Immature natural killer cell (primary cell): ENCODE data around the gene EPHA6. TPM values are rescaled to one million over a fixed set of nuclear protein-coding genes. Genes with fewer than 3 reads are reported as not detected.
"Not testable (repeated sequence)": the region's sequence is repeated elsewhere in the genome, so short reads cannot be mapped to it uniquely, and the experiment has no call there.

ENCODE experiments used
- DNase-seq, 3 donors: peaks; one replicate each; pipeline ENCODE4 v3.0.0; 2022; ENCODE audit warnings: mixed read lengths in 1 of 3
- H3K27ac Mint-ChIP-seq, 6 donors: one replicate each; pipeline ENCODE4 v1.8.0; 2020; ENCODE audit warnings: mixed read lengths in 6 of 6, mild to moderate bottlenecking in 5 of 6, inconsistent platforms in 4 of 6, moderate library complexity in 3 of 6
- H3K27me3 Mint-ChIP-seq, 3 donors: one replicate each; pipeline ENCODE4 v1.8.0; 2020 to 2021; ENCODE audit warnings: low read depth in 3 of 3, mild to moderate bottlenecking in 3 of 3, mixed read lengths in 3 of 3, moderate library complexity in 3 of 3, inconsistent platforms in 1 of 3
- H3K36me3 Mint-ChIP-seq, 3 donors: one replicate each; pipeline ENCODE4 v1.8.0; 2020; ENCODE audit warnings: mixed read lengths in 3 of 3, inconsistent platforms in 2 of 3, mild to moderate bottlenecking in 2 of 3
- H3K4me1 Mint-ChIP-seq, 2 donors: one replicate each; pipeline ENCODE4 v1.8.0; 2020; ENCODE audit warnings: inconsistent platforms in 2 of 2, mild to moderate bottlenecking in 2 of 2, mixed read lengths in 2 of 2, moderate library complexity in 1 of 2
- H3K4me3 Mint-ChIP-seq, 5 donors: one replicate each; pipeline ENCODE4 v1.8.0; 2020; ENCODE audit warnings: mild to moderate bottlenecking in 5 of 5, mixed read lengths in 5 of 5, inconsistent platforms in 3 of 5, moderate library complexity in 3 of 5
- H3K9me3 Mint-ChIP-seq, 6 donors: one replicate each; pipeline ENCODE4 v1.8.0; 2020; ENCODE audit warnings: mild to moderate bottlenecking in 6 of 6, mixed read lengths in 6 of 6, inconsistent platforms in 4 of 6, moderate library complexity in 3 of 6
- polyA plus RNA-seq, 3 donors: library from polyadenylated mRNA; unstranded; fragments of 300-500 nt; fragmentation: Illumina TruSeq; gene quantifications; one replicate each; pipeline ENCODE4 v1.2.3, GENCODE V29; 2021

Gene EPHA6
- polyA plus RNA-seq, 3 donors from 2014 or later, result not detected

DNA sequence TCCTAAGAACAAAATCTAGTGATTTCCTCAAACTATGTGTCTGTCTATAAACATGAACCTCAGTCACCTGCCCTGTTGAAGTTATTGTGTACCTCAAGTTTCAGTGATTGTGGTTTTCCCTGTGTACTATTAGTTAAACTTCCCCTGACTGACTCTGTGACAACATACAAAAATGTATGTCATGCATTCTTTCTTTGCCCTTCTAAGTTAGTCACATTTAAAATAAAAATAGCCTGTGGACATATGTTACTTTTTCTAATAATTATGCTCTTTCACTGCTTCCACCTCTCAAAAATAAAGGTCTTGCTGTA lies 29.8 kb downstream of the EPHA6 start:
- Mint-ChIP-seq H3K4me1 (no peaks in the 10 kb centered on the region), H3K4me3 (no peak overlapping the region)

DNA sequence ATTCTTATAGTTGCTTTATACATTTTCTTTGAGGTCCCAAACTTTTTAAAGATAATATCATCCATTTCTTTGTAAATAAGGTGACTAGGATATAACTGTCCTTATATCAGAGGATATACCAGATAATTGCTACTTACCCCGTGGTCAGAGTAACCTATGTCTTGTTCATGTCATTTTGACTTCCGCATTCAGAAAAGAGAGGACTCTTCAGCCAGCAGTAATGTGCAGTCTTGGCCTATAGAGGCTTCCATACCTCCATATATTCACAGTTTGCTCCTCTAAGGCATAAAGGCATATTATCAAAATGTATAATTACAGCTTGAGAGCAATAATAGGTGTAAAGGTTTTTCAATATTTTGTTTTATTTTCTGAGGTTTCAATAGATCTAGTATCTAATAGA lies 38.5 kb downstream of the EPHA6 start:
- DNase-seq, result no peak
- Mint-ChIP-seq H3K9me3 (peaks cover 3 to 35% (median 12%) of the 10 kb centered on the region in 6 donors), H3K4me1 (no peaks in the 10 kb centered on the region), H3K27ac (no peak overlapping the region), H3K4me3 (no peak overlapping the region), H3K36me3 (peaks cover 0 to 3% (median 0%) of the 10 kb centered on the region in 3 donors), H3K27me3 (peaks cover 0 to 2% (median 0%) of the 10 kb centered on the region in 3 donors)

More for the DNA sequence above, 29.8 kb downstream of the EPHA6 start:
- no peaks in the 10 kb centered on the region for H3K27me3 Mint-ChIP-seq
- H3K27ac Mint-ChIP-seq, result no peak overlapping the region
- DNase-seq, result no peak
- H3K36me3 Mint-ChIP-seq, result no peaks in the 10 kb centered on the region
- H3K9me3 Mint-ChIP-seq, result peaks cover 8 to 39% (median 19%) of the 10 kb centered on the region in 6 donors

DNA sequence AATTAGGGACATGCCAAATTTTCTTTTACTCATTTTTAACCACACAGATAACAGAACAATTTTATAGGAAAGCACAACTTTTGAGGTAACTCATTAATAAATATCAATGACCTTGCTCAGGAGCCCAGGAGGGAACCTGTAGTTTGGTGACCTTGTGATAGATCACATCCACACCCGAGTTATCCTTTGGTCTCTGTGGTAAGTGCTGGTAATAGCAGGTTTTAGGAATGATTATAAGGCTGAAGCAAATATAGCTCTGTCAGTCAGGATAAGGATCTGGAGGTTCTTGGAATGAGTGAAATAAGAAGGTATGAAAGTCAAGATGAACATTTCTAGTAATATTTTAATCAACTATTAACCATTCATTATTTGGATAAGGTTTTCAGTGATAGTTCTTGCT lies 46.5 kb downstream of the EPHA6 start:
- peaks cover 0 to 7% (median 2%) of the 10 kb centered on the region in 6 donors for H3K9me3 Mint-ChIP-seq
- H3K4me3 Mint-ChIP-seq, result no peak overlapping the region

DNA sequence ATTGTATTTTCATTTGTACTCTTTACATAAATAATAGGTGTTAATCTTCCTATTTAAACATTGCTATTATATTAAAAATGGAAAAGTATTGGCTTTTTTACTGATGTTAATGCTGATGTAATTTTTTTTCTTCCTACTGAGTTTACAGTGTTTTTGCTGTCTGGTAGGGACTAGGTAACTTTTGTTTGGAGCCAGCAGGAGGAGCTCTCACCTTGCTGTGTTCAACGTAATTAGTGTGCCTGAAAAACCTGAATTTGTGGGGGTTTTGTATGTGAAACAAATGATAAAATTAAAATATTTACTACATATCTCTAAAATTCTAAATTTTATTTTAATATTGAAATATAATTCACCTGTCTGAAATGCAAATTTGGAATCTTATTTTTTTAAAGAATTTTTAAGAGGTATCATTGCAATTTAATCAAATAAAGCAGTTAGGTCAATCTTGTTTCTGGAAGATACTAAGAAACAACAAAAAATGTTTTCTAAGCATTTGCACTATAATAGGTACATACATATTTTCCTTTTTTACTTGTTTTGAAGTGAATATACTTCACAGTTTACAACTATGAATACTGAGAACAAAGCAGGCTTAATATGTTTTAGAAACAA lies 48.8 kb downstream of the EPHA6 start:
- Mint-ChIP-seq H3K9me3 (peaks cover 0 to 10% (median 2%) of the 10 kb centered on the region in 6 donors), H3K4me3 (no peak overlapping the region), H3K27me3 (peaks cover 0 to 1% (median 0%) of the 10 kb centered on the region in 3 donors), H3K27ac (no peak overlapping the region), H3K36me3 (no peaks in the 10 kb centered on the region), H3K4me1 (no peaks in the 10 kb centered on the region)
- DNase-seq, result no peak

More for the DNA sequence above, 46.5 kb downstream of the EPHA6 start:
- H3K27me3 Mint-ChIP-seq, result no peaks in the 10 kb centered on the region
- no peak overlapping the region for H3K27ac Mint-ChIP-seq
- DNase-seq, result no peak
- no peaks in the 10 kb centered on the region for H3K36me3 Mint-ChIP-seq
- H3K4me1 Mint-ChIP-seq, result no peaks in the 10 kb centered on the region

DNA sequence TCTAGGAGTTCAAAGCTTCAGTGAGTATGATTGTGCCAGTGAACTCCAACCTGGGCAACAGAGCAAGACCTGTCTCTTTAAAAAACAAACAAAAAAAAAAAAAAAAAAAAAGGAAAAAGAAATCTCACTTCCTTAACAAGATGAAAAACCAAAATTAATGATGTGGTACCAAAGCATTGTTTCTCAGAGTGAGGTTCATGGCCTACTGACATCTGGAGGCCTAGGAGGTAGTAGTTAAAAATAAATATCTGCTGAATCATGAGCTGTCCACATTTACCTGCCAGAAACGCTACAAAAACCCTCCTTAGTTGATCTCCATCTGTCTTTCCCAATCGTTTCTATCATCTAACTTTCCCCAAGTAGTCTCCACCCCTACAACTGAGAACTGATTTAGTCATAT lies 51.2 kb downstream of the EPHA6 start:
- Mint-ChIP-seq H3K4me3 (no peak overlapping the region), H3K36me3 (no peaks in the 10 kb centered on the region), H3K27ac (no peak overlapping the region), H3K4me1 (no peaks in the 10 kb centered on the region), H3K27me3 (peaks cover 0 to 1% (median 0%) of the 10 kb centered on the region in 3 donors), H3K9me3 (peaks cover 0 to 15% (median 4%) of the 10 kb centered on the region in 6 donors)
- no peak for DNase-seq

DNA sequence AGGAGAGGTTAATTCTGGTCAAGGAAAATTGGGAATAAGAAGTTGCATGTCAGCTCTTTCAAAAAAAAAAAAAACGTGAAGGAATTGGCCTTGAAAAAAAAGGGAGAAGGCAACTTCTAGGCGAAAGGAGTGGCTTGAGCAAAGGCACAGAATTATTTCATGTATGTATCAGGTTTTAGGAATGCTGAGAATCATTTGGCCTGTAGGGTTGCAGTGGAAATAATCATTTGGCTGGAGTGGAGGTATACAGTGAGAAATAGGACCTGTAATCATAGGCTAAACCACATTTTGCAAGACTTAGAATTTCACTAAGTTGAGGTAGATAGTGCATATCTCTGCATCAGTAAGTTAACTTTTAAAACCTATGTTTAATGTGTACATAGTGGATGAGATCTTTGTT lies 54.9 kb downstream of the EPHA6 start:
- Mint-ChIP-seq H3K27ac (no peak overlapping the region), H3K27me3 (peaks cover 0 to 1% (median 0%) of the 10 kb centered on the region in 3 donors), H3K4me3 (no peak overlapping the region), H3K36me3 (no peaks in the 10 kb centered on the region), H3K9me3 (peaks cover 0 to 20% (median 4%) of the 10 kb centered on the region in 6 donors), H3K4me1 (no peaks in the 10 kb centered on the region)
- DNase-seq, result no peak

DNA sequence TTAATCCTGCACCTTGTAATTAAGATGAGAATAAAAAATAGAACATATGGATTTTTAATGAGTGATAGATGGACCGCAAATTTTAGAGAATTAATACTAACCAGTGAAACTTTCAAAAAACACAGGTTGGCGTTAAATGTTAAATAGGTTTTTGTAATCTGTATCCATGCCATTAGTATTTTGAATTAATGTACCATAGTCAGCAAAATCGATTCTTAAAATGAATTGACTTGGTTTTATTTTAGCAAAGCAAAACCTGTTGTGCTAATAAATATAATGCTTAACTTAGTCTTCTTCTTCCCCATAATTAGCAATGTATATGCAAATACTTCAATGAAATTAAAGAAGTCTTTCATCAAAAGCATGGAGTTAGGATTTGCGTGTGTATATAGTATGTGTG lies 63.1 kb downstream of the EPHA6 start:
- H3K4me1 Mint-ChIP-seq, result no peaks in the 10 kb centered on the region
- H3K27me3 Mint-ChIP-seq, result peaks cover 0 to 2% (median 0%) of the 10 kb centered on the region in 3 donors
- H3K27ac Mint-ChIP-seq, result no peak overlapping the region
- no peak for DNase-seq
- peaks cover 4 to 35% (median 8%) of the 10 kb centered on the region in 6 donors for H3K9me3 Mint-ChIP-seq
- no peak overlapping the region for H3K4me3 Mint-ChIP-seq
- no peaks in the 10 kb centered on the region for H3K36me3 Mint-ChIP-seq

DNA sequence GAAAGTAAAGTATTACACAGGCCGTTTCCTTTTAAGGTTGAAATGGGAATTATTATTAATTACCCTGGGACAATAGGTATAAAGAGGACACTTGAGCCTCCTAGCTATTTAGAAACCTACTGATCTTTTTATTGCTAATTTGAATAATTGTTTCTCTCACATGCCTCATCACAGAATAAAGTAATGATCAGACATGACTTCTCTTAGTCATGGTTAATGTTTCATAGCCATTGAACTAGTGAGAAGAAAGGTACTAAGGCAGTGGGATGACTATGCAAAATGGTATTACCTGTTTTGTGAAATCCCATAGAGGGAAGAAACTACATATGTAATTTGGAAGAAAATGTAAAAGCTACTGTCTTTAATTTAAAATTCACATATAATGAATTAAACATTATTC lies 85.6 kb downstream of the EPHA6 start:
- Mint-ChIP-seq H3K4me1 (no peaks in the 10 kb centered on the region), H3K9me3 (peaks cover 2 to 34% (median 8%) of the 10 kb centered on the region in 6 donors), H3K27me3 (peaks cover 0 to 2% (median 0%) of the 10 kb centered on the region in 3 donors), H3K27ac (no peak overlapping the region), H3K36me3 (peaks cover 0 to 5% (median 0%) of the 10 kb centered on the region in 3 donors), H3K4me3 (no peak overlapping the region)
- DNase-seq, result no peak

DNA sequence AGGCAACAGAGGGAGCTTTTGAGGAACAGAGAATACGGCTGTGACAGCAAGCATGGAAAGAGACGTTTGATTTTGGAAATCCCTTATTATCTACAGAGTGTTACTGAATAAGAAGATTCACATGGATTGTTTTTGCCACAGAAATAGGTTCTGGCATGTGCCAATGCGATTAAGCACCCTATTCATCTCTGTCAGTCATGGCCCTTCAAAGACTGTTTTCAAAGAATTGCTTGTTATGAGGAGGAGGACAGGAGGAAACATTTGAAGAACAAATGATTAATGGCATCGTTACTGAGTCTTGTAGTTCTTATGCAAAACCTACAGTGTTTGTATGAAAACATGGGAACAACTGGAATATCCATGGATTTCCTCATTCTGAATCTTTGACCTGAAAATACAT lies 86.2 kb downstream of the EPHA6 start:
- DNase-seq, result no peak
- H3K36me3 Mint-ChIP-seq, result peaks cover 0 to 5% (median 0%) of the 10 kb centered on the region in 3 donors
- peaks cover 0 to 2% (median 0%) of the 10 kb centered on the region in 3 donors for H3K27me3 Mint-ChIP-seq
- H3K4me3 Mint-ChIP-seq, result no peak overlapping the region
- H3K27ac Mint-ChIP-seq, result no peak overlapping the region
- no peaks in the 10 kb centered on the region for H3K4me1 Mint-ChIP-seq
- H3K9me3 Mint-ChIP-seq, result peaks cover 2 to 31% (median 8%) of the 10 kb centered on the region in 6 donors

DNA sequence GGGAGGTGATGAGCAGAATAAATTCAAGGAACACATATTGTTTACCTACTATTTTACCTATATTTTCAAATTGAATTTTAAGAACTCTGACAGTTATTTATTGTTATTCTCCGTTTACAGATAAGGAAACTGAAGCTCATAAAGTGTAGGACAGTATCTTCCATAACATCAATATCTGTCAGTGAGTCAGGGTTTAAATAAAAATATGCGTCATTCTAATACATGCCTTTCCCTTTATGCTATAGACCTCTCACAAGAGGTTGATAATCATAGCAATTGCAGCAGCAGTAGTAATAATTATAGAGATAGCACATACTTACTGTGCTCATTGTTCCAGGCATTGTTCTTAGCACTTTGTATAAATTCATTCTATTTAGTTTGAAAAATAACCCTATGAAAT lies 101.1 kb downstream of the EPHA6 start:
- H3K27me3 Mint-ChIP-seq, result no peaks in the 10 kb centered on the region
- no peak overlapping the region for H3K27ac Mint-ChIP-seq
- H3K36me3 Mint-ChIP-seq, result no peaks in the 10 kb centered on the region
- H3K4me1 Mint-ChIP-seq, result no peaks in the 10 kb centered on the region
- no peak overlapping the region for H3K4me3 Mint-ChIP-seq
- DNase-seq, result no peak
- peaks cover 14 to 39% (median 21%) of the 10 kb centered on the region in 6 donors for H3K9me3 Mint-ChIP-seq

DNA sequence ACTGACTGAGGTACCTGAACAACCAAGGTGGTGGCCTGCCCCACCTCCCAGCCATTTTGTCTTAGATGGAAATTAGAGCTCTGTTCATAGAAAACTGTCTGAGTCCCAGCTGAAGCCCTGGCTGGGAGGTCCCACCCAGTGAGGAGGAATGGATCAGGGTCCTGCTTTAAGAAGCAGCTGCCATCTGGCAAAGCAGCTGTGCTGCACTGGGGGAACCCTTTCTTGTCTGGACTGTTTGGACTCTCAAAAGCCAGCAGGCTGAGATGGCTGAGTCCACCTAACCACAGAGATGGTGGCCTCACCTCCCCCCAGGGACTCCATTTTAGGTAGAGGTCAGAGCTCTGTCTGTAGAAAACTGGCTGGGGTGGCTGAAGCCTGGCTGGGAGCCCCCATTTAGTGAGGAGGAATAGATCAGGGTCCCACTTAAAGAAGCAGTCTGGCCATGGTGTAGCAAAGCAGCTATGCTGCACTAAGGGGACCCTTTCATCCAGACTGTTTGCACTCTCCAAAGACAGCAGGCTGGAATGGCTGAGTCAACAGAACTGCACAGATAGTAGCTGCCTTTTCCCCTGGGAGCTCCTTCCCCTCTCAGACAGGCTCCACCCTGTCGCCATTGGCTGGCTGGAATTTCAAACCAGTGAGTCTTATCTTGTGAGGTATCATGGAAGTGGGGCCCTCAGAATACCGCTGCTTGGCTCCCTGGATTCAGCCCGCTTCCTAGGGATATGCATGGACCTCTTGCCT lies 116.9 kb downstream of the EPHA6 start:
- no peak overlapping the region for H3K4me3 Mint-ChIP-seq
- peaks cover 0 to 4% (median 0%) of the 10 kb centered on the region in 3 donors for H3K36me3 Mint-ChIP-seq
- peaks cover 8 to 45% (median 40%) of the 10 kb centered on the region in 6 donors for H3K9me3 Mint-ChIP-seq
- no peaks in the 10 kb centered on the region for H3K4me1 Mint-ChIP-seq
- no peaks in the 10 kb centered on the region for H3K27me3 Mint-ChIP-seq
- no peak overlapping the region for H3K27ac Mint-ChIP-seq
- DNase-seq, result no peak

DNA sequence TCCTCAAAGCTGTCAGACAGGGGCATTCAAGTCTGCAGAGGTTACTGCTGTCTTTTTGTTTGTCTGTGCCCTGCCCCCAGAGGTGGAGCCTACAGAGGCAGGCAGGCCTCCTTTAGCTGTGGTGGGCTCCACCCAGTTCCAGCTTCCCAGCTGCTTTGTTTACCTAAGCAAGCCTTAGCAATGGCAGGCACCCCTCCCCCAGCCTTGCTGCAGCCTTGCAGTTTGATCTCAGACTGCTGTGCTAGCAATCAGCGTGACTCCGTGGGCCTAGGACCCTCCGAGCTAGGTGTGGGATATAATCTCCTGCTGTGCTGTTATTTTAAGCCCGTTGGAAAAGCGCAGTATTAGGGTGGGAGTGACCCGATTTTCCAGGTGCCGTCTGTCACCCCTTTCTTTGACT lies 127.7 kb downstream of the EPHA6 start:
- H3K27me3 Mint-ChIP-seq, DNase-seq, H3K4me1 Mint-ChIP-seq, H3K27ac Mint-ChIP-seq, H3K36me3 Mint-ChIP-seq, H3K4me3 Mint-ChIP-seq: not testable (repeated sequence)
- H3K9me3 Mint-ChIP-seq, result peaks cover 17 to 47% (median 32%) of the 10 kb centered on the region in 6 donors

DNA sequence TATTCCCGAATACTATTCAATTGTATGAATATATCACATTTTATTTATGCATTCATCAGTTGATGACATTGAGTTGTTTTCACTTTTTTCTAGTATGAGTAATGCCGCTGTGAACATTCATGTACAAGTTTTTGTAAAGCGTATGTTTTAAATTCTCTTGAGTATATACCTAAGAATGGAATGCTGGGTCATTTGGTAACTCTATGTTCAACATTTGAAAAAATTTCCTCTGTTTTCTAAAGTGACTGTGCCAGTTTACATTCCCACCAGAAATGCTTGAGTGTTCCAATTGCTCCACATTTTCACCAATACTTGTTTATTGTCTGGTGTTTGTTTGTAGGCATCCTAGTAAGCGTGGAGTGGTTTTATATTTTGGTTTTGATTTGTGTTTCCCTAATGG lies 144.5 kb downstream of the EPHA6 start:
- Mint-ChIP-seq H3K4me1 (no peaks in the 10 kb centered on the region), H3K36me3 (no peaks in the 10 kb centered on the region), H3K4me3 (no peak overlapping the region), H3K27ac (no peak overlapping the region), H3K9me3 (peaks cover 14 to 45% (median 31%) of the 10 kb centered on the region in 6 donors), H3K27me3 (peaks cover 0 to 4% (median 2%) of the 10 kb centered on the region in 3 donors)
- no peak for DNase-seq

DNA sequence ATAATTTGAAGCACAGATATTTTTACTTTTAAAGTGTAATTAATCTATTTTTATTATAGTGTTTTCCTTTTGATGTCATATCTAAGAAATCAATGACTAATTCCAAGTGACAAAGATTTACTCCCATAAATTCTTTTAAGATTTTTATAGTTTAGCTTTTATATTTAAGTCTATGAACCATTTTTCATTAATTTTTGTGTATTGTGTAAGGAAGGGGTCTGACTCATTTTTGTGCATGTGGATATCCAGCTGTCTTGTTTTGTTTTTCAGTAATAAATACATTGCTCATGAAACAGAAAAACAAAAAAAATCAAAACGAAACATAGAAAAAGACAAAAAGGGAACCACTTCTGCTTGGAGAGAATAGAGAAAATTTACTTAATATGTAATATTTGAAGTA lies 145.1 kb downstream of the EPHA6 start:
- H3K36me3 Mint-ChIP-seq, result no peaks in the 10 kb centered on the region
- no peaks in the 10 kb centered on the region for H3K4me1 Mint-ChIP-seq
- no peak overlapping the region for H3K4me3 Mint-ChIP-seq
- H3K9me3 Mint-ChIP-seq, result peaks cover 14 to 38% (median 28%) of the 10 kb centered on the region in 6 donors
- DNase-seq, result no peak
- H3K27me3 Mint-ChIP-seq, result peaks cover 0 to 2% (median 0%) of the 10 kb centered on the region in 3 donors
- no peak overlapping the region for H3K27ac Mint-ChIP-seq
